ENCODE data around the gene NIPA2.

Gene NIPA2

DNA sequence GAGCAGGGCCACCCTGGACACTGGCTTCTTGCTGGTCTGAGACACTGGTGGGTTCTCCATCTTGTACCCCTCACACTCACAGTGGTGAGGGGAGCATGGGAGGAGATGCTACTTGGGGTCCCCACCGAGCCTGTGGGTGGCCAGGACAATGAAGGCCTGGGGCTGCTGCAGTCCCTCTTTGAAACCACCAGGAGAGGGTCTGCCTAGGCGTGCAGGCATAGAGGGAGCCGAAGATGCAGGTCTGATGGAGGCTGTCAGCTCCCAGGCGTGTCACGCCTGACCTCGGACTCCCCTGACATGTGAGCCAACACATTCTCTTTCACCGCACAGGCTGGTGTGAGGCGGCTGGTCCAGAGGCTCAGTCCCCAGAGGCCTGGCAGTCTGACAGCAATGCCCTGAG lies 39.1 kb downstream of the NIPA2 start:
- no peak for DNase-seq (ENCODE audit: low read depth in 2 of 2)

DNA sequence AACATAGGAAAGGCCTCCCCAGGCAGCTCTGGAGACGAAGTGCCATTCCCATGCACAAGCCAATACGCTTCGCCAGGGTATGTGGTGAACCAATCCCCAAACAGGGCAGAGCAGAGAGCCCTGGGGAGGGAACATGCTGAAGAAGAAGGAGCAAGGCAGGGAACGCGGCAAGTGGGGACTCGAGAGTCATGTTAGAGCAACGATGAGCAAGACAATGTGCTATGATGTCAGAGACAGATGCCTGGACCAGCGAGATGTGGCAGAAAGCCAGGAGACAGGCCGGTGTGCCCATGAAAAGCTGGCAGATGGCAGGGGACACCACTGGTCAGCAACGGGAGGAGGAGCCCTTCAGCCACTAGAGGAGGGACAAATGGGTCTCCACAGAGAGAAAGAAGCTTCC lies 39.6 kb downstream of the NIPA2 start:
- no peak for DNase-seq (ENCODE audit: low read depth in 2 of 2)

DNA sequence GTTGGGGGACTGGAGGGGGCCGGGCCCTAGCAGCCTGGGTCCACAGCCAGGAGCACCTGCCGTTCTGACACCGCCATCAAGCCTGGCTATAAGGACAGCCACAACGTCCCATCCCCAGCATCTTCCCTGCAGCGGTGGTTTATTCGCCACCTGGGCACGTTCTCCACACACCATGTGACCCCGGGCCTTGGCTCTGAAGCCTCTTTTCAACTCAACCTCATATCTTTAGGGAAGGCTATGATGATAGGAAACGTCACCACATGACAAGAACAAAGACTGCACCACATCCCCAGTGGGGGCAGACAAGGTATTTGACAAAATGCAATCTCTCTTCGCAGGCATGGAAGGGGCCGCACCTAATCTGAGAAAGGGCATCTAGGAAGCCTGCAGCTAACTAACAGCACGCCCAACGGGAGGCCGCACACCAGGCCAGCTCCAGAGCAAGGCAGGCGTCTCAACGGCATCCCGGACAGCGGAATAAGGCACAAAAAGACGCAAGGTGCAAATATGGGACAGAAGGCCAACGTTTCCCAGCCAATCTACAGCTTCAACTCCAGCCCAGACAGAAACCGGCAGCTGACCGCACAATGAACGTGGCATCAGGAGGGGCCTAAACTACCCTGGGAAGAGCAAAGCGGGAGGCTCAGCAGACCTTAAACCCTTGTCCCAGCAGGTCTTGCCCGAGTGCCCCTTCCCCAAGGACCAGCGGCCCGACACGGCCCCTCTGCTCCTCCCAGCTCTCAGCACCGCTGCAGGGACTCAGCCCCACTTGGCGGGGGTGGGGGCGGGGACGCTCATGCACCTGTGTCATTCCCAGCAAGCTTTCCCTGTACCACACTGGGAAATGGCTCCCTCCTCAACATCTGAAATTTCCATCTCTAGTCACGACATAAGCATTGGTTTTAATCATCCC lies 41.9 kb downstream of the NIPA2 start:
- DNase-seq (ENCODE audit: low read depth in 2 of 2) = no peak

- DNase-seq (ENCODE audit: low read depth in 2 of 2) = no peak
Measured at GRCh38 chr15:22880981-22881738, 42.7 kb downstream of the NIPA2 start.

- DNase-seq (ENCODE audit: low read depth in 2 of 2) = no peak
Measured at GRCh38 chr15:22881739-22882440, 43.4 kb downstream of the NIPA2 start.

- no peak for DNase-seq (ENCODE audit: low read depth in 2 of 2)
Measured at GRCh38 chr15:22883196-22883595, 44.7 kb downstream of the NIPA2 start.

- DNase-seq (ENCODE audit: low read depth in 2 of 2) = no peak
Measured at GRCh38 chr15:22884344-22884743, 45.9 kb downstream of the NIPA2 start.

DNA sequence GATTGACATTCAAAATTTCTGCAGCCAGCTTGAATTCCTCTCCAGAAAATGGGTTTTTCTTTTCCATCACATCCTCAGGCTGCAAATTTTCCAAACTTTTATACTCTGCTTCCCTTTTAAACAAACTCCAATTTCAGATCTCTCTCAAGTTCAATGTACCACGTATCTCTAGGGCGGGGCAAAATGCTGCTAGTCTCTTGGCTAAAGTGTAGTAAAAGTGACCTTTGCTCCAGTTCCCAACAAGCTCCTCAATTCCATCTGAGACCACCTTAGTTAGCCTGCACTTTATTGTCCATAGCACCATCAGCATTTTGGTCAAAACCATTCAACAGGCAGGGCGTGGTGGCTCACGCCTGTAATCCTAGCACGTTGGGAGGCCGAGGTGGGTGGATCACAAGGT lies 46.7 kb downstream of the NIPA2 start:
- no peak for DNase-seq (ENCODE audit: low read depth in 2 of 2)

GRCh38 chr15:22887157-22887951 lies 48.9 kb downstream of the NIPA2 start:
- no peak for DNase-seq (ENCODE audit: low read depth in 2 of 2)

- no peak for DNase-seq (ENCODE audit: low read depth in 2 of 2)
Measured at GRCh38 chr15:22888120-22888859, 49.8 kb downstream of the NIPA2 start.

DNA sequence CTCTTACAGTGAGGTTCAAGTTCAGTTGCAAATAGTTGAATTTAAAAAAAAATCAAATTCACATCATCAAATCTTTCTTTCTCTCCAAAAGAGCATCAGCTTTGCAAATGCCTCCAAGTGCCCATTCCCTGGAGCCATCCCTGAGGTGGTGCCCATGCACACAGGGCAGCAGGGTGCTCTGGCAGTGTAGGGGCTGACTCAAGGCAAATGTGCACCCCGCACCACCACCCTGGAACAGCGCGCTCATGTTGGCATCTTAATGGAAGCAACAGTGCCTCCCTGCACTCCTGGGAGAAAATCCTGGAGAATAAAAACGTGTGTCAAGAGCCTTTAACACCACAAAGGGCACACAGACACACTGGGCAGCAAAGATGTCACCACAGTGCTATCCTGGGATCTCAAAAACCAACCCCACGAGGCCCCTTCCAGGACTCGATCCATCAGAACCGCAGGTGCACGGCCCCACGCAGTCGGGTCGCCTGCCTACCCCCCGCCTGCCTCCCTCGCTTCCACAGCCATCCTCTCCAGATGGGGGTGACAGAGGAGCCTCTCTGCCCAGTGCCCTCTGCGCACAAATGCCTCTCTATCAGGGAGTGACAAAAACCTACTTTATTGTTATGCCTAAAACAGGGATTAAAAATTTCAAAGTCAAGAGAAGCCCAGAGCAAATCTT lies 50.8 kb downstream of the NIPA2 start:
- DNase-seq (ENCODE audit: low read depth in 2 of 2) = no peak

GRCh38 chr15:22890296-22890695 lies 51.8 kb downstream of the NIPA2 start:
- no peak for DNase-seq (ENCODE audit: low read depth in 2 of 2)

GRCh38 chr15:22891426-22892210 lies 53.2 kb downstream of the NIPA2 start:
- no peak for DNase-seq (ENCODE audit: low read depth in 2 of 2)

DNA sequence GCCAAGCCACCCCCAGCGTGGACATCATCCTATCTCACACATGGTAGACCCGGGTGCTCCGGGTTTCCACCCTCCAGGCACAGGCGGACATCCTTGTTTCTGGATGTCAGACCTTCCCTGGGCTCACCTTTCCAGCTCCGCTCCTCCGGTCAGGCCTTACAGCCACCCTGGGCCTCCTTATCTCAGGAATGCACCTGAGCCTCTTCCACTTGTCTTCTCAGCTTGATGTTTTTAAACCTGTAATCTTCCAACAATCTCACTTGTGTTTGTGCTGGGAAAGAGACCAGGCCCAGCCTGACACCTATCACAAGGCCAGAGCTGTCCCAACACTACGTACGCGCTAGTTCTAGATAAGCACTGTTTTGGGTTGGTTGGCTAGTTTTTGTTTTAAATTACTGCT lies 53.9 kb downstream of the NIPA2 start:
- DNase-seq (ENCODE audit: low read depth in 2 of 2) = no peak

GRCh38 chr15:22893081-22893480 lies 54.6 kb downstream of the NIPA2 start:
- no peak for DNase-seq (ENCODE audit: low read depth in 2 of 2)

GRCh38 chr15:22893881-22894280 lies 55.4 kb downstream of the NIPA2 start:
- no peak for DNase-seq (ENCODE audit: low read depth in 2 of 2)

- no peak for DNase-seq (ENCODE audit: low read depth in 2 of 2)
Measured at GRCh38 chr15:22895465-22896190, 57.2 kb downstream of the NIPA2 start.

DNA sequence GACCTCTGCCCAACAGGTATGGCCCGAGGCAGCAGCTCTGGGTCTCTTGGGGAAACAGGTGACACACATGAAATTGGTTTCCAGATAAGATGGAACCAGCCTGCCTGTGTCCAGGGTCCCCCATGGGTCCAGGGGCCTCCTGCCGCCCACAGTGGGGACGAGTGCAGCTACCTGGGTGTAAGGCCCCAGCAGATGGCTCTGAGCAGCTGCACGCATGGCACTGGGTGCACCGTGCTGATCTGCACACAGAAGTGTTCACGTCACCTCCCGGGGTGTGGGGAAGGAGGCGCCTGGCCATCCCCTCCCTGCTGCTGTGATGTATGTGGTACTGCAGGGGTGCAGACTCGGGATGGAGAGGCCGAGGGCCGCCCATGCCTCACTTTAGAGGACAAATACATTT lies 63.6 kb downstream of the NIPA2 start:
- DNase-seq (ENCODE audit: low read depth in 2 of 2) = no peak

GRCh38 chr15:22902578-22902977 lies 64.1 kb downstream of the NIPA2 start:
- no peak for DNase-seq (ENCODE audit: low read depth in 2 of 2)
